ENCODE measurements around the gene ZCCHC4. TPM values are rescaled to one million over a fixed set of nuclear protein-coding genes. Genes with fewer than 3 reads are reported as not detected.
A peak's percentile ranks its signal among the peaks of the same experiment; 100 is the strongest.

Gene ZCCHC4
- 10 to 100 TPM; 12.4 to 14.2 (median 12.7) TPM for polyA plus RNA-seq (ENCODE audit: insufficient read length in 4 of 4)

GRCh38 chr4:25312496-25313200, at the start of gene ZCCHC4:
TSS of gene ZCCHC4 (plus strand) at chr4:25312774. CDS start at chr4:25312810, 36 bp downstream.
- peak; percentile 78 to 86 (median 84) for DNase-seq (ENCODE audit: low read depth in 4 of 4, low spot score in 3 of 4)

- DNase-seq (ENCODE audit: low read depth in 4 of 4, low spot score in 3 of 4), result no peak
Measured at GRCh38 chr4:25271866-25272265, 40.7 kb upstream of the ZCCHC4 start.

- no peak for DNase-seq (ENCODE audit: low read depth in 4 of 4, low spot score in 3 of 4)
Measured at GRCh38 chr4:25280210-25280609, 32.4 kb upstream of the ZCCHC4 start.

GRCh38 chr4:25283948-25284347, 28.6 kb upstream of the ZCCHC4 start:
- no peak for DNase-seq (ENCODE audit: low read depth in 4 of 4, low spot score in 3 of 4)

GRCh38 chr4:25284466-25284865, 28.1 kb upstream of the ZCCHC4 start:
- no peak for DNase-seq (ENCODE audit: low read depth in 4 of 4, low spot score in 3 of 4)

- DNase-seq (ENCODE audit: low read depth in 4 of 4, low spot score in 3 of 4), result no peak
Measured at GRCh38 chr4:25290490-25291067, 22.0 kb upstream of the ZCCHC4 start.

GRCh38 chr4:25291158-25291733, 21.3 kb upstream of the ZCCHC4 start:
- no peak for DNase-seq (ENCODE audit: low read depth in 4 of 4, low spot score in 3 of 4)

- DNase-seq (ENCODE audit: low read depth in 4 of 4, low spot score in 3 of 4), result no peak
Measured at GRCh38 chr4:25297528-25298242, 14.9 kb upstream of the ZCCHC4 start.

- peak in 1 of 4 donors; percentile 35 for DNase-seq (ENCODE audit: low read depth in 4 of 4, low spot score in 3 of 4)
Measured at GRCh38 chr4:25299476-25300203, 12.9 kb upstream of the ZCCHC4 start.

GRCh38 chr4:25301471-25301870, 11.1 kb upstream of the ZCCHC4 start:
- no peak for DNase-seq (ENCODE audit: low read depth in 4 of 4, low spot score in 3 of 4)

GRCh38 chr4:25302626-25303025, 9.9 kb upstream of the ZCCHC4 start:
- DNase-seq (ENCODE audit: low read depth in 4 of 4, low spot score in 3 of 4), result no peak

GRCh38 chr4:25303578-25303977, 9.0 kb upstream of the ZCCHC4 start:
- DNase-seq (ENCODE audit: low read depth in 4 of 4, low spot score in 3 of 4), result no peak

- DNase-seq (ENCODE audit: low read depth in 4 of 4, low spot score in 3 of 4), result no peak
Measured at GRCh38 chr4:25306518-25307057, 6.0 kb upstream of the ZCCHC4 start.

- DNase-seq (ENCODE audit: low read depth in 4 of 4, low spot score in 3 of 4), result no peak
Measured at GRCh38 chr4:25307596-25307995, 5.0 kb upstream of the ZCCHC4 start.

GRCh38 chr4:25308306-25308705, 4.3 kb upstream of the ZCCHC4 start:
- no peak for DNase-seq (ENCODE audit: low read depth in 4 of 4, low spot score in 3 of 4)

GRCh38 chr4:25308761-25309160, 3.8 kb upstream of the ZCCHC4 start:
- no peak for DNase-seq (ENCODE audit: low read depth in 4 of 4, low spot score in 3 of 4)

- DNase-seq (ENCODE audit: low read depth in 4 of 4, low spot score in 3 of 4), result no peak
Measured at GRCh38 chr4:25310066-25310802, 2.3 kb upstream of the ZCCHC4 start.

GRCh38 chr4:25310803-25311166, 1.8 kb upstream of the ZCCHC4 start:
- no peak for DNase-seq (ENCODE audit: low read depth in 4 of 4, low spot score in 3 of 4)

GRCh38 chr4:25313201-25313895, 774 bp downstream of the ZCCHC4 start:
- no peak for DNase-seq (ENCODE audit: low read depth in 4 of 4, low spot score in 3 of 4)
